IMR-90 (cell line): ENCODE results near the gene MOXD1.
A peak's percentile ranks its signal among the peaks of the same experiment; 100 is the strongest.

ENCODE experiments used
- CEBPB ChIP-seq: IDR thresholded peaks from 2 replicates; pipeline ENCODE4 v1.6.1; 2012; ENCODE audit warnings: low read depth, low read length, improper control_type of control experiment
- MAFK ChIP-seq: IDR thresholded peaks from 2 replicates; pipeline ENCODE4 v1.6.1; 2012; ENCODE audit warnings: low read depth, low read length, improper control_type of control experiment
- MAZ ChIP-seq: IDR thresholded peaks from 2 replicates; pipeline ENCODE4 v1.6.1; 2012; ENCODE audit warnings: low read depth, mild to moderate bottlenecking, low read length, improper control_type of control experiment, moderate library complexity, borderline replicate concordance
- MXI1 ChIP-seq: IDR thresholded peaks from 2 replicates; pipeline ENCODE4 v1.6.1; 2012; ENCODE audit warnings: low read depth, mild to moderate bottlenecking, low read length, moderate library complexity, borderline replicate concordance
- NFE2L2 ChIP-seq: fragments of 150-350 bp; IDR thresholded peaks from 2 replicates; pipeline ENCODE4 v1.6.1; 2016; ENCODE audit warnings: low read depth, mild to moderate bottlenecking, low read length
- POLR2A ChIP-seq: IDR thresholded peaks from 2 replicates; pipeline ENCODE4 v1.6.1; 2012; ENCODE audit warnings: mild to moderate bottlenecking, low read depth, low read length
- RAD21 ChIP-seq: IDR thresholded peaks from 2 replicates; pipeline ENCODE4 v1.6.1; 2012; ENCODE audit warnings: low read length, improper control_type of control experiment
- RCOR1 ChIP-seq: IDR thresholded peaks from 2 replicates; pipeline ENCODE4 v1.6.1; 2012; ENCODE audit warnings: mild to moderate bottlenecking, low read length, improper control_type of control experiment; ENCODE audit not compliant: insufficient replicate concordance
- RFX5 ChIP-seq: IDR thresholded peaks from 2 replicates; pipeline ENCODE4 v1.8.0; 2012; ENCODE audit warnings: low read depth, mild to moderate bottlenecking, low read length, moderate library complexity
- SMC3 ChIP-seq: fragments of 150-350 bp; IDR thresholded peaks from 2 replicates; pipeline ENCODE4 v1.6.1; 2016; ENCODE audit warnings: low read depth, mild to moderate bottlenecking, antibody characterized with exemption, low read length, moderate library complexity
- TF ChIP-seq, protein P1 (sequence below): conservative IDR thresholded peaks from 2 replicates; pipeline ENCODE4 v1.5.1; 2012; ENCODE audit warnings: mild to moderate bottlenecking, low read depth, low read length, improper control_type of control experiment
- TF ChIP-seq, protein P2 (sequence below): fragments of 150-350 bp; IDR thresholded peaks from 2 replicates; pipeline ENCODE4 v1.6.1; 2017; ENCODE audit warnings: mild to moderate bottlenecking, antibody characterized with exemption, low read length, low read depth

- TF ChIP-seq, protein P1, sequence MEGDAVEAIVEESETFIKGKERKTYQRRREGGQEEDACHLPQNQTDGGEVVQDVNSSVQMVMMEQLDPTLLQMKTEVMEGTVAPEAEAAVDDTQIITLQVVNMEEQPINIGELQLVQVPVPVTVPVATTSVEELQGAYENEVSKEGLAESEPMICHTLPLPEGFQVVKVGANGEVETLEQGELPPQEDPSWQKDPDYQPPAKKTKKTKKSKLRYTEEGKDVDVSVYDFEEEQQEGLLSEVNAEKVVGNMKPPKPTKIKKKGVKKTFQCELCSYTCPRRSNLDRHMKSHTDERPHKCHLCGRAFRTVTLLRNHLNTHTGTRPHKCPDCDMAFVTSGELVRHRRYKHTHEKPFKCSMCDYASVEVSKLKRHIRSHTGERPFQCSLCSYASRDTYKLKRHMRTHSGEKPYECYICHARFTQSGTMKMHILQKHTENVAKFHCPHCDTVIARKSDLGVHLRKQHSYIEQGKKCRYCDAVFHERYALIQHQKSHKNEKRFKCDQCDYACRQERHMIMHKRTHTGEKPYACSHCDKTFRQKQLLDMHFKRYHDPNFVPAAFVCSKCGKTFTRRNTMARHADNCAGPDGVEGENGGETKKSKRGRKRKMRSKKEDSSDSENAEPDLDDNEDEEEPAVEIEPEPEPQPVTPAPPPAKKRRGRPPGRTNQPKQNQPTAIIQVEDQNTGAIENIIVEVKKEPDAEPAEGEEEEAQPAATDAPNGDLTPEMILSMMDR = no peak
- TF ChIP-seq RCOR1 (no peak), RAD21 (no peak), NFE2L2 (no peak), POLR2A (no peak), RFX5 (no peak), SMC3 (no peak), MAFK (peak; percentile 81), MAZ (no peak), MXI1 (no peak), CEBPB (no peak)
- TF ChIP-seq, protein P2, sequence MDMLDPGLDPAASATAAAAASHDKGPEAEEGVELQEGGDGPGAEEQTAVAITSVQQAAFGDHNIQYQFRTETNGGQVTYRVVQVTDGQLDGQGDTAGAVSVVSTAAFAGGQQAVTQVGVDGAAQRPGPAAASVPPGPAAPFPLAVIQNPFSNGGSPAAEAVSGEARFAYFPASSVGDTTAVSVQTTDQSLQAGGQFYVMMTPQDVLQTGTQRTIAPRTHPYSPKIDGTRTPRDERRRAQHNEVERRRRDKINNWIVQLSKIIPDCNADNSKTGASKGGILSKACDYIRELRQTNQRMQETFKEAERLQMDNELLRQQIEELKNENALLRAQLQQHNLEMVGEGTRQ = no peak
Measured at GRCh38 chr6:132446855-132447241, 45.6 kb upstream of the MOXD1 start.
